ENCODE measurements around the gene CD209.
"Not testable (repeated sequence)": the region's sequence is repeated elsewhere in the genome, so short reads cannot be mapped to it uniquely, and the experiment has no call there.

The CD209 gene

GRCh38 chr19:7767487-7767886 is 20.2 kb upstream of the CD209 start:
- no peak for DNase-seq

- DNase-seq, result no peak
These were observed 19.2 kb upstream of the CD209 start for GRCh38 chr19:7766535-7766934.

GRCh38 chr19:7765043-7765442 is 17.7 kb upstream of the CD209 start:
- not testable (repeated sequence) for DNase-seq

GRCh38 chr19:7764157-7764556 is 16.8 kb upstream of the CD209 start:
- not testable (repeated sequence) for DNase-seq

- no peak for DNase-seq
These were observed 16.4 kb upstream of the CD209 start for GRCh38 chr19:7763696-7764095.

- no peak for DNase-seq
These were observed 15.5 kb upstream of the CD209 start, which contains the start of gene CLEC4M for GRCh38 chr19:7762719-7763293. TSS of gene CLEC4M (plus strand) at chr19:7763243. CDS start at chr19:7763267, 24 bp downstream.

- no peak for DNase-seq
These were observed 11.8 kb upstream of the CD209 start for GRCh38 chr19:7759156-7759555.

- no peak for DNase-seq
These were observed 10.0 kb upstream of the CD209 start for GRCh38 chr19:7757358-7757757.

- no peak for DNase-seq
These were observed 8.9 kb upstream of the CD209 start for GRCh38 chr19:7756258-7756657.

GRCh38 chr19:7751157-7751783 is 3.9 kb upstream of the CD209 start:
- DNase-seq, result no peak

GRCh38 chr19:7748756-7749155 is 1.4 kb upstream of the CD209 start:
- DNase-seq, result peak; percentile 3

GRCh38 chr19:7748171-7748570 is 837 bp upstream of the CD209 start:
- DNase-seq, result no peak

- DNase-seq, result not testable (repeated sequence)
These were observed 1.0 kb downstream of the CD209 start for GRCh38 chr19:7746306-7746705.

GRCh38 chr19:7744871-7745650 is 2.3 kb downstream of the CD209 start:
- no peak for DNase-seq

GRCh38 chr19:7744199-7744786 is 3.0 kb downstream of the CD209 start:
- DNase-seq, result no peak

- no peak for DNase-seq
These were observed 3.9 kb downstream of the CD209 start for GRCh38 chr19:7743425-7743841.

GRCh38 chr19:7742991-7743390 is 4.3 kb downstream of the CD209 start:
- DNase-seq, result no peak

- DNase-seq, result no peak
These were observed 4.8 kb downstream of the CD209 start for GRCh38 chr19:7742575-7742974.

- no peak for DNase-seq
These were observed 6.7 kb downstream of the CD209 start for GRCh38 chr19:7740682-7741054.

GRCh38 chr19:7739801-7740681 is 7.3 kb downstream of the CD209 start:
- no peak for DNase-seq

- DNase-seq, result no peak
These were observed 8.1 kb downstream of the CD209 start for GRCh38 chr19:7739211-7739755.

GRCh38 chr19:7738023-7738422 is 9.3 kb downstream of the CD209 start:
- no peak for DNase-seq
